COR-L47 (cell line): ENCODE results near the gene CNTNAP2.

Experiments used
- DNase-seq: peaks from one replicate; lab custom pipeline; 2025; lab: John Stamatoyannopoulos, UW

Gene CNTNAP2

DNA sequence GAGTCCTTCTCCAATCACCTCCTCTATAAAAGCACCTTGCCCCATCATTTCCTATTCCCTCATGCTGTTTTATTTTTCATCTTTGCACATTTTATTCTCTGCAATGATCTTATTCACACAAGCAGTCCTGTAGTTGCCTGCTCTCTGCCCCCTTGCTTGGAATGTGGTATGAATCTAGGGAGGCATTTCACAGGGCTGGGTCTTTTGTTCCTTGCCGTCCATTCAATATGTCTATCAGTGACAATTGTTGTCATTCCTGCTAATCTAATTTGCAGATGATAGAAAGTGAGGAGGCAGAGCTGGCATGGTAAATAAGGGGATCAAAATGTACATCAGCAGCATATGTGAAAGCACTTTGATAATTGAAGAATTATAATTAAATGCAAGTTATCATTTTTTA is 2227.8 kb downstream of the CNTNAP2 start:
- no peak for DNase-seq

DNA sequence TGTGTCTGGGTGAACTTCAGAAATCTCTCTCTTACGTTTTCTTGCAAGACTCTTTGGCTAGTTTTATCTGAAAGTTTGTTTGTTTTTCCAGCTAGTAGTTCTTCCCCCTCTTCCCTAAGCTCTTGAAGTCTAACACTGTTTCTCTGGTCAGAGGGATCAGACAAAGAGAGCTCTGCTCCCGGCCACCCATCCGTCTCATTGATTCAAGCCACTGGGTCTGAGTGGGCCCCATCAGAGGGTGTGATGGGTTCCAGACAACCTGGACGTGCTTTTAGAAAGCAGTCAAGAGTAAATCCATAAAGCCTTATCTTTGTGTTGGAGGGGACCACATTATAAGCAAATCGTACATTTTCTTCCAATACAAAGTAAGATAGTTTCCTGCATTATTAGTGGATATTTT is 2231.4 kb downstream of the CNTNAP2 start:
- no peak for DNase-seq

DNA sequence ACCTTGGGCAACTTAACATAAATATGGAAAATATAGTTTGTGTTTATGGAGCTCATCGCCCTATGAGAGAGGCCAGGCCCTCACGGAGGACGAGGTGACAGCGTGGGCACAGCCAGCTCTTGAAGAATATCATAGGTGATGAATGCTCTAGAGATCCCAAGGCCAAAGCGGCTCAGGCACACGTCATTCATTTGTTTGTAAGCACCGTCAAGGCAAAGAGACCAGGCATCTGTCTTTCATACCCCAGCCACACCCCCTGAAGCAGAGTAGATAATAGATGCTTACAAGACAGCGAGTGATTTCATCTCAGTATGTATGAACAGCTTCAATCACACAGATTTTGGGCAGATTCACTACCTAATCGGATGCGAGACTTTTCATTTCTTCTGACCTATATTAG is 2231.9 kb downstream of the CNTNAP2 start:
- no peak for DNase-seq

DNA sequence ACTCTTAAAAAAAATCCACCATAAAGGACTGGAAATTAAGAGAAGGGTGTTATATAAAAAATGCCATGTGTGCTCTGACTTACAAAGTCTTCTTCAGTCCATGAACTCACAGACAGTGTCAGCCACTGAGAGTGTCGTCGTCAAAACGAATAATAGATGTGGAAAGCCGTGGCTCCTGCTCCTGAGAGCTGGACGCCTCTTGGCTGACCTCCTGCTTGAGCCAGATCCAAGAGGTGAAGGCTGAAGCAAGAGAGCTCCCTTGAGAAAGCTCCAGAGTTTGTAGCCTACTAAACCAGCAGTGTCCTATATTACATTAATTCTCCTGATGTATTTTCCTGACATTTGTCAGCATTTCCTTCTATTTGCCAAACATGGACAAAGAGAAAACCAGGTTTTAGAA is 2239.7 kb downstream of the CNTNAP2 start:
- DNase-seq: no peak

DNA sequence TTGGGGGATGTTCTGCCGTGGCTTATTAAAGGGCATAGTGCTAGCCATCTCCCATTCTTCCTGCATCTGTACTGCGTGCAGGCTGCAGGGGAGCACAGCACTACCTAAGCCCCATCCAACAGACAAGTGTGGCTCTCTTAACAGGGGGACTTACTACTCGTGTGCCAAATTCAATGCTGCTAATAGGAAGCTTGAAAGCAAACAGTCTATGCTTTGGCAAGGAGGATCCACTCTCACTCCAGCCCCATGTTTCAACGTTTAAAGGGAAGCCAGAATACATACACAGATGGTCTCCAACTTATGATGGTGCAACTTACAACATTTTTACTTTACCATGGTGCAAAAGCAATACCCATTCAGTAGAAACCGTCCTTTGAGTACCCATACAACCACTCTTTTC is 2245.9 kb downstream of the CNTNAP2 start:
- DNase-seq: no peak

DNA sequence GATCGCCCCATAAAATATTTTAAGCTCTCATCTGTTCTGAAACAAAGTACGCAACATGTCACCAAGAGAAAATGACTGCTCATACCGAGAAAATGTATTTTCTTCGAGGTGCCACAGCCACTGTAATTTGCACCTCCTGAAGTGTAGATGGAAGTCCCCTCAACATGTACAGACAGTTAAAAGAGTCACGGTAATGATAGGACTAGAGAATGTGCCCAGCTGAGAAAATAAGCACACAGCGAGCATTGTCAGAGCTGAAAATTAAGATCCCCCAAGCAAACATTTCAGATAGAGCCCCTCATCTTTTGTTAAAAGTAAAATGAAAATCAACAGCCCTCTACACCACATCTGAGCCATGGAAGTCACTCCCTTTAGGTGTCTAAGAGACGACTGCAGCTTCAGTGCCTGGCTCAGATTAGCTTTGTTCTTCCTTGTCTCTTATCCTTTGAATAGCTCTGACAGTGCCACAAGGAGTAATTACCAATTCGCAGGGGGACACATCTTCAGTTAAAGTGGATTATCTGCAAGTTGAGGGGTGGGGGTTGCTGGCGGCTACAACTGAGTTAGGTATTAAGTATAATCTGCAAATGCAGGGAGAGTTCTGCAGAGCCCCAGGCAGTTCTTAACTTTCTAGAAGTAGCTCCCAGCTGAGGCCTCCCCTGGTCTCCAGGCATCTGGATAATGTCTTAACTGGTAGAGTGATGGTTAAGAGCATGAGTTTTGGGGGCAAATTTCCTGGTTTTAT is 2251.3 kb downstream of the CNTNAP2 start:
- DNase-seq: no peak

DNA sequence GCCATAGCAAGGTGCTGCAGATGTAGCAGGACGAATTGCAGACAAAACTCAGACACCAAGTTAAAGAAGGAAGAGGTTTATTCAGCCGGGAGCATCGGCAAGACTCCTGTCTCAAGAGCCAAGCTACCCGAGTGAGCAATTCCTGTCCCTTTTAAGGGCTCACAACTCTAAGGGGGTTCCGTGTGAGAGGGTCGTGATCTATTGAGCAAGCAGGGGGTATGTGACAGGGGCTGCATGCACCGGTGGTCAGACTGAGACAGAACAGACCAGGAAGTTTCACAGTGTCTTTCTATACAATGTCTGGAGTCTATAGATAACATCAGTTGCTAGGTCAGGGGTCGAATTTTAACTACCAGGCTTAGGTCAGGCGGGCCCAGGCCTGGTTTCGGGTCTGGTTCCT is 2252.0 kb downstream of the CNTNAP2 start:
- DNase-seq: no peak

DNA sequence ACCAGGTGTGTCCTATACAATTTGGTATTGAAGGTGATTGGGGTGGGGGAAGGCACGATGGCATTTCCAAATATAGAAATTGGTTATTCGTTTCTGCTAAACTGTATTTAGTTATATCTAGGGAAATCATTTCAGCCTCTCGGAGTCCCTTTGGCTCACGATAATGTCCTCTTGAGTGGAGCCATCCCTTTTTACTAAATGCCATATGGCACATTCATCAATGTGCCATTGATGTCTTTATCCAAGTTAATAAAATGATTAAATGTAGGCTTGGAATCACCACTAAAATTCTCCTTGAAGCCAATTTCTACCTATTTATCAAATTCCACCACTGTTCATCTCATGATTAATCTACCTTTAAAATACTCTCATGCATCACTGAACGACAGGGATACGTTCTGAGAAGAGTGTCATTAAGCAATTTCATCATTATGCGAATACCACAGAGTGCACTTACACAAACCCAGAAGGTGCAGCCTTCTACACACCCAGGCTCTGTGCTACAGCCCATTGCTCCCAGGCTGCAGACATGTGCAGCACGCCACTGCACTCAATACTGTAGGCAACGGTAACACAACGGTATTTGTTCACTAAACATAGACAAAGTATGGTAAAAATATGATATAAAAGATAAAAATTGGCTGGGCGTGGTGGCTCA is 2254.8 kb downstream of the CNTNAP2 start:
- no peak for DNase-seq

DNA sequence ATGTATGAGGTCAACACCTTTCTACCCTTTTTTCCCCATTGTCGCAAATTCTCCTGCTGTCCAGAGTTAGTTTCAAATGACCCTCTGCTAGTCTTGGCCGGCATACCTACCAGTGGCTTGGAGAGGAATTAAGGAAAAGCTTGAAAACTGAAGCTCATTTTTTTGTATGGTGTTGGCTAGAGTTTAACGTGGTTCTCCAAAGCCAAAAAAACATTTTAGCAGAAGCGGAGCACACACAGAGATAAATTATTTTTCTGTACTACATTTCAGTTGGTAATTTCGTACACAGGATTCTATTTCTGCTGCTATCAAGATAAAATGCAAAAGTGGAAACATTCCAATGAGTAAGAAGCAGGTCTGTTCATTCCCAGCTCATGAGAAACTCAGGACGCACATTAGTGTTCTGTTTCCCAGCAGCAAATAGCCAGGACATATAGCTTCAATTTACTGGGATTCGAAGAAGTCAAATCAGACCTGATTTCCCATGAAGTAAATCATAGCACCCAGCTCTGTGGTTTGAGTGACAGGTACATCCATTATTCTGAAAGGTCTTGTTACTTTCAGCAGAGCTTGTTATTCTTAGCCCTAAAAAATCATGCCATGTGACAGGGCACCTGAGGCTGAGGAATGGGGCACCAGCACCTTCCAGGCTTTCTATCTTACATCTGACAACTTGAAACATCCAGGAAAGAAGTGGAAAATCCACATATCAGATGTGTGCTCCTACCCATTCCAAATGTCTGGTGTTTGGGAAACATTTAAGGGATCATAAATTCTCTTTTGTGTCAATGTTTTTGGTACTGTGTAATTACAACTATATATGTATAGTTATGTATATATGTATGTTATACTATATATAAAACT is 2258.0 kb downstream of the CNTNAP2 start:
- DNase-seq: no peak

DNA sequence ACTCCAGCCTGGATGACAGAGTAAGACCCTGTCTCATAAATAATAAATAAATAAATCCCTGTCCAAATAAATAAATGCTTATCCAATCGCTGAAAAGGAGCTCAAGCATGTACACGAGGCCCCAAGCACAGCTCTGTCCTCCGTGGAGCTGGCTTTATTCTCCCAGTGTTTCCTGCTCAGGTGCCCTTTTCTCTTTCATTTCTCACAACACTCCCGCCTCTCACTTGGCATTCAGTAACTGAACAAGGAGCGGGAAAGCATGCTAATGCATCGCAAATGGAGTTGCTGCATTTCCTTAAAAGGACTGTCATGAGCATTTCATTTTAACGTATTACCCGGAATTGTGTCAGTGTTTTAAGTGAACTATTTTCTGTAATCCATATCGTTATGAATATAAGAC is 2263.1 kb downstream of the CNTNAP2 start:
- DNase-seq: no peak

DNA sequence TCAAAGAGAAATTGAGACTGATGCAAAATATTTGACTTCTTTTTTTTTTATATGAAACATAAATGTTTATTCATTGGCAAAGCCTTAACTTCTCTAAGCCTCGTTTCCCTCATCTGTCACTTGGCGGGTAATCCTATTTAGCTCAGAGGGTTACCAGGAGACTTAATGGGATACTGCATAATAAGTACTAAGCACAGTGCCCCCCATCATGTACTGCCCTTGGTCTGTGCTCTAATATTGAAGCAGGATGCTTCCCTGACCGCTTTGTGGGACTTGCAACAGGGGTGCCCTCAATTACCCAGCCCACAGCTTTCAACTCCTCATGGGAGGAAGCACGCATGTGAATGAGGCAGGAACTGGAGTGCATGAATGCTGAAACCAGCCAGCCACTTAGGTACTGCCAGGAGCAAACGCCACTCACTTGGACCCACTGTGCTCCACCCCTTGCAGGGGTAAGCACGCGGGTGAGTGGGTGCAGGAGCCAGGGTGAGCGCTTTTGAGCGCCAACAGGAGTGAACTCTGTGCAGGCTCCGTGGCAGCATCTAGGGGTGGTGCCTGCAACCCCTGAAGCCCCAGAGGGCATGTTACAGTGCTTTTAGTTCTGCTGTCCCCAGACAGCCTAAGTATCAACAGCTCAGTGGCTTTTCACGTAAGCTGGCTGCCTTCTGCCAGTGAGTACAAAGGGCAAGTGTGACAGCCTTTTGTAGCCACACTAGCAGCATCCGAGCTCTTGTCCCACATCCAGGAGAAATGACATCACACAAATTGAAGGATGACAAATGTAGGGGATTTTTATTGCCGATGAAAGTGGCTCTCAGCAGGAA is 2264.2 kb downstream of the CNTNAP2 start:
- DNase-seq: no peak

DNA sequence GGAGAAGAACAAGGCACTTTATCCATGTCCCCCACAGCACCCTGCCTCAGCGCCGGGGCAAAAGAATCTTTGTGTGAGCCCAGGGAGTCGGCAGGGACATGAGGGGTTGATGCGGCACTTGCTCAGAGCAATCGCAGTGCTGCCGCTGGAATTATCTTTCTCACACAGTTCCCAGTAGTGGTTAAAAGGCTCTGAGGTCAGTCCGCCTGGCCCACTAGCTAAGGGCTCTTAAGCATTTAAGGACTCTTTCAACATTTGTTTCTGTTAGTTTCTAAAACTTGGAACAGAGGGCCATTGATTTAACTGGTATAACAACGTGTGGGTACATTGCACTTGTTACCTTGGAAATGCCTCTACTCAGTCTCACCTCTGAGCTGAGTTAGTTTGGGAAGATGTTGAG is 2266.0 kb downstream of the CNTNAP2 start:
- no peak for DNase-seq

DNA sequence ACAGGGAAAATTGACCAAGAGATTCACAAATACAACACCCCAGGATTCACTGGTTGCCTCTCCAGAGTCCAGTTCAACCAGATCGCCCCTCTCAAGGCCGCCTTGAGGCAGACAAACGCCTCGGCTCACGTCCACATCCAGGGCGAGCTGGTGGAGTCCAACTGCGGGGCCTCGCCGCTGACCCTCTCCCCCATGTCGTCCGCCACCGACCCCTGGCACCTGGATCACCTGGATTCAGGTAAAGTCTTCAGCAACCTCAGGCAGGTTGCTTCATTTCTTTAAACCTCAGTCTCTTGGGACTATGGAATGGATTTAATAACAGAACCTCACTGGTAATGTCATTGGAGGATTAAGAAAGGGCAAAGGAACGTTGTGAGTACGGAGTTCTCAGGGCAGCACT is 2267.1 kb downstream of the CNTNAP2 start:
- no peak for DNase-seq

DNA sequence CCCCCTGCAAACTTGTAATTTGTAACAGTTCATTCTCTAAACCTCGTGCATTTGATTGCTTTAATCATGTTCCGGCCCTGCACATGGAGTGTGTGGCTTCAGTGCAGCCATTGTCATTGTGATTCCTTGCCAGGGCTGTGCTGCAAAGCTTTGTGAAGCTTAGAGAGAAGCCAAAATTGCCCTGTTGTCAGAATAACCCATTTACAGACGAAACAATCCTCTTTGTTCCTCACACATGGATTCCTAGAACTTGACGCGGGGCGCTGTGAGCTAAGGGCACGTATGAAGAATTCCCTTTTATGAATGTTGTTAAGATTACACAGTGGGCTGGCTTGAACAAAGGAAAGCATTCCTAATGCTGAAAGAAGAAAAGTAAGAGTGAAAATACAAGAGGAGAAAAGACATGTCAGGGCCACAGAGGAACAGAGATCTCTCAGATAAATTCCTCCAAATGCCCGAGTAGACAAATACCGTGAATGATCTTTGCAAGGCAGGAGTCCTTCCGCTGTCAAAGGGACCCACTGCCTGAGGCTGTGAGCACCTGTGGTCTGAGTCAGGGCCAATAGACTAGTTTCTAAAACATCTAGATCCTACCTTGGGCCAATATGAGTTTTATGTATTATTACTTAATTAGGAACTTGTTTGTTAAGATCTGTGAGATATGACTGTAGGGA is 2268.5 kb downstream of the CNTNAP2 start:
- DNase-seq: no peak

DNA sequence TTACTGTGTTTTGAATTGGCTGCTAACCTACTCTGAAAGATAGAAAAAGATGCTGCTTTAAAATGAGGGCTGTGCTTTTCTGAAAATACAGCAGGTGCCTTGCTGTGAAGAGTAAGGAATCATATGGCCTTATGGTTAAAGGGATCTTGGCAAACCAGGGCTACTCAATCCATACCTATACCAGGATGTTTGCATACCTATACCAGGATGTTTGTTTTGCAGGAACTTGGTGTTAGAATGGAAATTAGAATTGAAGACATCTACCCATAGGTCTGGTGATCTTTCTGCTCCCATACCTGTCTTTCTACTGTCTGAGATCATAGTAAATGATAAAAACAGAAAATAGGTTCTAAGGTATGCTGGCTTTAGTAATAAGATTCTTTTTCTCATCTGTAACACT is 2273.8 kb downstream of the CNTNAP2 start:
- DNase-seq: no peak

DNA sequence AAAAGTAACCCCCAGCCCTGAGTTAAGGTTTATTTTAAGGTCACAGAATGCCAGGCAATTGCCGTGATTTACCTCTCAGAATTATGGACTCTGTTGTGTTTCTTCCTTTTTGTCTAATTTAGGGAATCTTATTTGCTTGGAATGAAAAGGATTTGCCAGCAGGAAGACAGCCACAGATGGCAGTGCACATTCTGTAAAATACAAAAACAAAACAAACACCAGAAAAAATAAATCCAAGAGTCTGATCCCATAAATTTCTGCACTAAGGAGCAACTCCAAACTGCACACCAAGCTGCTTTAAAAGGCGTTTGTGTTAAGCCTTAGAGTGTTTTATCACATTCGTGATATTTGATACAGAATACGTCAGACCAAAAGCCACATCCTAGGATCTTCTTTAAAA is 2275.0 kb downstream of the CNTNAP2 start:
- no peak for DNase-seq

DNA sequence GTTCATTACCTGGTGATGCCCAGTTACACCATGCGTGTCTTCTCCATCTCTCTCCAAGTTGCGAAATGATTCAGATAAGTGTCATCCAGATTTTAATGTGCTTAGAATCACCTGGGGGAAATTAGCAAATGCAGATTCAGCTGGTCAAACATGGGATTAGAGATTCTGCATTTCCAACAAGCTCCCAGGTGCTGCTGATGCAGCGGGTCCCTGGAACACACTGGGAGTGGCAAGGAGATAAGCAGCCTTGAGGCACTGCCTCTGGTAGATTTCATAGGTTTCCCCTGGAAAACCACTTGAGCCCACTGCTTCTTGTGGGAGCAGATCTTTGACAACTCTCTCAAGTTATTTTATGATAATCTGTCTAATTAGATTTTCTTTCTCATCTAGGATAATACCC is 2278.0 kb downstream of the CNTNAP2 start:
- DNase-seq: no peak

DNA sequence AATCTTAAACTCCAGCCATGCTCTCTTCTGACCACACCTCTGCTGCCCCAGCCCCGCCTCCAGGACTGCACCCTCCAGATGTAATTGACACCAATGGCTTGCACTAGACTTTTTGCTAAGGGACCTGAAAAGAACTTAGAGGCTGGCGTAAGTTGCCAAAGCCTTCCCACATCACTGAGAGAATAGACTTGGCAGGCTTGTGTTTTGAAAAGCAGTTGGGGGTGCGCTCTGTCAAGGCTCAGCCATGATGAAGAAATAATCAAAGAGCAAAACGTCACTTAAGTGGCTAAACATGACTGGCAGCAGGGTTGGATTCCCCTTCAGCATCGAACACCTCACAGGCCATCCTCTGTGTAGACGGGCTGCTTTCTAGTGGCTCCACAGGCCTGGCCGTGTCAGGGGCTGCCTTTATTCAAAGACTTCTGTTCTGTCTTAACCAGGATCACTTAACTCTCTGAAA is 2278.8 kb downstream of the CNTNAP2 start:
- DNase-seq: no peak

DNA sequence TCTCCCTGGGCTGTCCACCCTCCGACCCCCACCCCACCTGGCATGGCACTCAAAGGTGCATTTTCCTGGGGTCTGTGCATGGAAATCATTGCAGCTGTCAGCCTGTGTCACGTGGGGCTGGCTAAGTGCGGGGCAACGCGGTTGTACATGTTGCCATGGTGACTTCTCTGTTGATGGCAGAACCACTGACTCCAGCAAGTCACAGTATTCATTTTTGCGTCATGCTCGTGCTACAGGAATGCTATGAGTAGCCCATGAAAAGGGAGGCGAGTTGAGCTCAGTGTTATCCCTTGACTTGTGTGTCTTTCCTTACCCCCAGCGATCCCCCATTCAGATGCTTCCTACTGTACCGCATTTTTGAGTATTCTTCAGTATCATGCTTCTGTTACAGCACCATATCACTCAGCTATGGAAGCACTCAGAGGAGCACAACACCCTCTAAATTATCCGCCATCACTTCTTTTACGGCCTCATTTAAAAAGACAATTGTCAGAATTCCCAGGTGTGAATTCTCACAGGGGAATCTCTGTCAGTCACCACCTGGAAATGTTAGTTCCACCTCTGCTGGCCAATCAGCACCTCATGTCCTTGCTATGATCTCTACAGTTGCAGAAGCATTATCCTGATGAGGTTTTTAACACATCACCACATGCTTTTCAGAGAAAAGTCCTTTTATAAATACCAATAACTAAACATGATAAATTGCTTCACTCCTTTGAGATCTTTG is 2279.6 kb downstream of the CNTNAP2 start:
- no peak for DNase-seq

DNA sequence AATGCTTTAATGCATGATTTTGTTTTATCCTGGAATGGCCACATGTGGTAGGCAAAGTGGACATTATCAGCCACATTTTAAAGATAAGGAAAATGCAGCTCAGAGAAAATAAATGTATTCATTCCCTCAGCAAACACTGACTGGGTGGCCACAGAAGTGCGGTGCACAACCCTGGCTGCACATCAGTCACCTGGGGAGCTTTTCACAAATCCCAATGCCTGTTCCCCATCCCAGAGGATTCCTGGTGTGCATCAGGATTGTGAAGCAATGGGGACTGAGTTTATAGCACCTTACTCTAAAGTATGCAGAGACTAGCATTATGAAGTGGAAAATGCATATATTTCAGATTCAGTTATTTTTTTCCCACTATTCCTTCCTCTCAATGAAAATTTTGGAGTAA is 2280.5 kb downstream of the CNTNAP2 start:
- no peak for DNase-seq

DNA sequence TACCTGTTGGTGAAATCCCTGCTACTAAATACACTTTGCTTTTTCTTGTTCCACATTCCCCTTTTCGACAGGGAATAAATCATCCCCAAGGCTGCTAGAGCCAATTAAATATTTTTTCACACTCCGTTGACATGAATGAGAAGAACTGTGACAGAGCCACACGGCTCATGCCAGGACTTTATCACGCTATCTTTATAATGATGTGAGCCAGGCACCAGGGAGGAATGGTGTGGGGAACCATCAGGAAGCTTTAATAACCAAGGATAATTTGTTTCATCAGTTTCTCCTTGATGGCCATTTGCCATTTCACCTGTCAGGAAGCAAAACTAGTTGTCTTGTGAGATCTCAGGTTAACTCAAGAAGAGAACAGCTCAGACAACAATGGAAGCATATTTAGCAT is 2280.9 kb downstream of the CNTNAP2 start:
- no peak for DNase-seq
